ENCODE results near the gene PEAR1. TPM values are rescaled to one million over a fixed set of nuclear protein-coding genes. Genes with fewer than 3 reads are reported as not detected.

Gene PEAR1
- polyA plus RNA-seq, 2 of the 4 experiments (the other 2 are of a cell fraction) = 1.7 to 5.0 TPM

DNA sequence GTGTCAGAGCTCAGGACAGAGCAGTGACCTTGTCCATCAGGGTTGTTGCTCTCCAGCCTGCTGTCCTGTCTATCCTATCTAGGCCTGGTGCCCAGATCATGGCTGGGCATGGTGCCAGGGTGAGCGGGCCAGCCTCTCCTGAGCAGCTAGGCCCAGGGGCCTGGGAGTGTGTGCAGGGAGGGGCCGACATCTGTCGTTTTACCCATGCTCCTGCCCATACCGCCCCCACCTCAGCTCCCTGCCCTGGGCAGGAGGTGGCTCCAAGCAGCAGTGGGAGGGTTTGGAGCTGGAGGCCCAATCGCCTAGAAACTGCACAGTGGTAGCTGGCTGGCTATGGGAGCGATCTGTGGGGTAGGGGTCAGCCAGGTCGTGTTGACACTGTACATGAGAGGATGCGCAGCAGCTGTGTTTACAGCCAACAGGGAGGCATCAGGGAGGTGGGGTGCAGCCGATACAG lies 41.1 kb upstream of the PEAR1 start:
- TF ChIP-seq RNF2 (IDR thresholded peaks at IDR 0.05; ENCODE audit: borderline replicate concordance, low read depth) (no peak), REST (IDR thresholded peaks at IDR 0.05) (no peak), EHF (CRISPR knock-in tag; IDR thresholded peaks at IDR 0.05) (no peak), BHLHE40 (IDR thresholded peaks at IDR 0.05; ENCODE audit: low read depth, low read length) (no peak), ESRRA (IDR thresholded peaks at IDR 0.05; ENCODE audit: borderline replicate concordance, low read length) (no peak), GATA3 (IDR thresholded peaks at IDR 0.05; ENCODE audit: borderline replicate concordance) (no peak), ZFP36 (IDR thresholded peaks at IDR 0.05; ENCODE audit: borderline replicate concordance, partially characterized antibody) (no peak), HEYL (CRISPR knock-in tag; IDR thresholded peaks at IDR 0.05) (no peak), MAZ (IDR thresholded peaks at IDR 0.05; ENCODE audit: borderline replicate concordance, low read depth, low read length) (no peak), RFX5 (IDR thresholded peaks at IDR 0.05) (no peak), EP300 (IDR thresholded peaks at IDR 0.05) (no peak), MYC (IDR thresholded peaks at IDR 0.05; ENCODE audit: borderline replicate concordance, low read length) (no peak), CBX8 (IDR thresholded peaks at IDR 0.05) (no peak), CHD4 (IDR thresholded peaks at IDR 0.05; ENCODE audit: borderline replicate concordance) (no peak), NFE2L2 (conservative IDR thresholded peaks at IDR 0.05; ENCODE audit: low read length) (no peak), POLR2AphosphoS2 (conservative IDR thresholded peaks at IDR 0.05; ENCODE audit: low read length) (no peak)
- TF ChIP-seq, protein P1, sequence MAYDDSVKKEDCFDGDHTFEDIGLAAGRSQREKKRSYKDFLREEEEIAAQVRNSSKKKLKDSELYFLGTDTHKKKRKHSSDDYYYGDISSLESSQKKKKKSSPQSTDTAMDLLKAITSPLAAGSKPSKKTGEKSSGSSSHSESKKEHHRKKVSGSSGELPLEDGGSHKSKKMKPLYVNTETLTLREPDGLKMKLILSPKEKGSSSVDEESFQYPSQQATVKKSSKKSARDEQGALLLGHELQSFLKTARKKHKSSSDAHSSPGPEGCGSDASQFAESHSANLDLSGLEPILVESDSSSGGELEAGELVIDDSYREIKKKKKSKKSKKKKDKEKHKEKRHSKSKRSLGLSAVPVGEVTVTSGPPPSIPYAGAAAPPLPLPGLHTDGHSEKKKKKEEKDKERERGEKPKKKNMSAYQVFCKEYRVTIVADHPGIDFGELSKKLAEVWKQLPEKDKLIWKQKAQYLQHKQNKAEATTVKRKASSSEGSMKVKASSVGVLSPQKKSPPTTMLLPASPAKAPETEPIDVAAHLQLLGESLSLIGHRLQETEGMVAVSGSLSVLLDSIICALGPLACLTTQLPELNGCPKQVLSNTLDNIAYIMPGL (CRISPR knock-in tag; IDR thresholded peaks at IDR 0.05; ENCODE audit: borderline replicate concordance) = no peak
- no peaks in the 10 kb centered on the region for H3K9me3 ChIP-seq
- DNase-seq (ENCODE audit: low read depth in 1 of 2, low spot score in 1 of 2) = peak in 1 of 2 experiments; percentile 27
- FAIRE-seq = no peak
- H3K27ac ChIP-seq = no peak overlapping the region
- ChIA-PET CTCF (interaction anchor here (1.0 to 20.9 kb wide), 11 partner anchors 8 to 197 kb away, joined by 3 to 480 read pairs (median 12); partner anchors contain the start of genes LRRC71, NTRK1 and PEAR1), POLR2A (no interaction called here)
- ATAC-seq = peak in 1 of 2 experiments; percentile 37; a peak in 3 of 6 replicates
- WGBS (ENCODE audit: missing lambda C conversion rate) = 37% methylated on average over 5 of the region's 9 CpGs
- peaks cover 9% of the 10 kb centered on the region; the same call in 2 of the 3 replicates for H3K4me1 ChIP-seq
- no peak overlapping the region for H3K4me3 ChIP-seq
- peak overlapping the region; percentile 17; the same call in 1 of the 3 replicates for H3K4me2 ChIP-seq

DNA sequence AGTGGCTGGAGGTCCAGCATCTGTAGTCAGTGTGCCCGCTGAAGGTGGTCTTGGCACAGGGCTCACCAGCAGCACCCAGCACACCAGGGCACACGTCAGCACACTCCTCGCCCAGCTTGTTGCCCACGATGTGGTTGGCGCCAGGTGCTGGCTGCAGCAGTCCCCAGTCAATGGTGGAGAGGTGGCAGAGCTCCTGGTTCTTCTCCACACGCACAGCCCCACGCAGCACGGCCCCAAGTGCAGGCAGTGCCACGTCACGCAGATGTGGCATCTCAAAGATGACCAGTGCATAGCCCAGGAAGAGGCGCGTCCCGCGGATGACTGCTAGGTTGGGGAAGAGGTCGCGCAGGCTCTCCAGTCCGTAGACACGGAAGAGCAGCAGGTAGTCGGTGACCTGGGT lies 39.8 kb upstream of the PEAR1 start:
- FAIRE-seq (no peak), ATAC-seq (no peak), DNase-seq (ENCODE audit: low read depth in 1 of 2, low spot score in 1 of 2) (no peak)
- ChIA-PET POLR2A (no interaction called here), CTCF (interaction anchor here (0.8 to 20.9 kb wide), 11 partner anchors 7 to 198 kb away, joined by 3 to 480 read pairs (median 12); partner anchors contain the start of genes CRABP2, NTRK1 and PEAR1)
- no peaks in the 10 kb centered on the region for H3K9me3 ChIP-seq
- H3K4me3 ChIP-seq = no peak overlapping the region
- WGBS (ENCODE audit: missing lambda C conversion rate) = 86% methylated on average over 9 of the region's 19 CpGs
- no peak overlapping the region for H3K27ac ChIP-seq
- H3K4me2 ChIP-seq = no peak overlapping the region
- H3K4me1 ChIP-seq = peaks cover 9% of the 10 kb centered on the region; the same call in 2 of the 3 replicates
- TF ChIP-seq, protein P2, sequence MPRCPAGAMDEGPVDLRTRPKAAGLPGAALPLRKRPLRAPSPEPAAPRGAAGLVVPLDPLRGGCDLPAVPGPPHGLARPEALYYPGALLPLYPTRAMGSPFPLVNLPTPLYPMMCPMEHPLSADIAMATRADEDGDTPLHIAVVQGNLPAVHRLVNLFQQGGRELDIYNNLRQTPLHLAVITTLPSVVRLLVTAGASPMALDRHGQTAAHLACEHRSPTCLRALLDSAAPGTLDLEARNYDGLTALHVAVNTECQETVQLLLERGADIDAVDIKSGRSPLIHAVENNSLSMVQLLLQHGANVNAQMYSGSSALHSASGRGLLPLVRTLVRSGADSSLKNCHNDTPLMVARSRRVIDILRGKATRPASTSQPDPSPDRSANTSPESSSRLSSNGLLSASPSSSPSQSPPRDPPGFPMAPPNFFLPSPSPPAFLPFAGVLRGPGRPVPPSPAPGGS (IDR thresholded peaks at IDR 0.05) = no peak
- TF ChIP-seq SMC3 (IDR thresholded peaks at IDR 0.05) = no peak
- no peak for TF ChIP-seq SREBF2 (IDR thresholded peaks at IDR 0.05)
- TF ChIP-seq JUN (IDR thresholded peaks at IDR 0.05) = no peak
- no peak for TF ChIP-seq TFCP2L1 (CRISPR knock-in tag; IDR thresholded peaks at IDR 0.05)
- no peak for TF ChIP-seq BHLHE40 (IDR thresholded peaks at IDR 0.05; ENCODE audit: low read depth, low read length)
- no peak for TF ChIP-seq GATA3 (IDR thresholded peaks at IDR 0.05; ENCODE audit: borderline replicate concordance)
- no peak for TF ChIP-seq HOXB13 (CRISPR knock-in tag; IDR thresholded peaks at IDR 0.05; ENCODE audit: low read depth)
- TF ChIP-seq NFE2L2 (conservative IDR thresholded peaks at IDR 0.05; ENCODE audit: low read length) = no peak
- no peak for TF ChIP-seq ATOH8 (CRISPR knock-in tag; IDR thresholded peaks at IDR 0.05; ENCODE audit: low read depth)
- TF ChIP-seq, protein P3, sequence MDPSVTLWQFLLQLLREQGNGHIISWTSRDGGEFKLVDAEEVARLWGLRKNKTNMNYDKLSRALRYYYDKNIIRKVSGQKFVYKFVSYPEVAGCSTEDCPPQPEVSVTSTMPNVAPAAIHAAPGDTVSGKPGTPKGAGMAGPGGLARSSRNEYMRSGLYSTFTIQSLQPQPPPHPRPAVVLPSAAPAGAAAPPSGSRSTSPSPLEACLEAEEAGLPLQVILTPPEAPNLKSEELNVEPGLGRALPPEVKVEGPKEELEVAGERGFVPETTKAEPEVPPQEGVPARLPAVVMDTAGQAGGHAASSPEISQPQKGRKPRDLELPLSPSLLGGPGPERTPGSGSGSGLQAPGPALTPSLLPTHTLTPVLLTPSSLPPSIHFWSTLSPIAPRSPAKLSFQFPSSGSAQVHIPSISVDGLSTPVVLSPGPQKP (IDR thresholded peaks at IDR 0.05; ENCODE audit: low read depth, low read length) = no peak
- TF ChIP-seq HES2 (IDR thresholded peaks at IDR 0.05) = no peak
- TF ChIP-seq HEYL (CRISPR knock-in tag; IDR thresholded peaks at IDR 0.05) = no peak
- no peak for TF ChIP-seq CBX8 (IDR thresholded peaks at IDR 0.05)
- no peak for TF ChIP-seq JUNB (IDR thresholded peaks at IDR 0.05)
- TF ChIP-seq EHMT2 (IDR thresholded peaks at IDR 0.05; ENCODE audit: low read depth) = no peak
- no peak for TF ChIP-seq RNF2 (IDR thresholded peaks at IDR 0.05; ENCODE audit: borderline replicate concordance, low read depth)
- TF ChIP-seq ESRRA (IDR thresholded peaks at IDR 0.05; ENCODE audit: borderline replicate concordance, low read length) = no peak

All from A549 (cell line).